ENCODE measurements around the gene CHST1.

GRCh38 chr11:45704133-45704532, 38.7 kb upstream of the CHST1 start:
- TF ChIP-seq POLR2AphosphoS5 (IDR thresholded peaks at IDR 0.05; ENCODE audit: low read length), result no peak
- no peak for TF ChIP-seq CTCF (IDR thresholded peaks at IDR 0.05 in 2 of 3, conservative IDR thresholded peaks at IDR 0.05 in 1 of 3; ENCODE audit: control insufficient read depth in 2 of 3, extremely low read depth in 1 of 3, insufficient read depth in 1 of 3, low read depth in 3 of 3, low read length in 3 of 3)
- no peak for TF ChIP-seq POLR2A (IDR thresholded peaks at IDR 0.05; ENCODE audit: low read depth, low read length)
- no peak for TF ChIP-seq MTA3 (IDR thresholded peaks at IDR 0.05; ENCODE audit: borderline replicate concordance, low read length)
- no peak for TF ChIP-seq ZNF384 (IDR thresholded peaks at IDR 0.05; ENCODE audit: borderline replicate concordance, low read depth, low read length)
- TF ChIP-seq ZBTB33 (IDR thresholded peaks at IDR 0.05), result no peak
- TF ChIP-seq CREM (IDR thresholded peaks at IDR 0.05; ENCODE audit: low read depth), result no peak
- no peak for TF ChIP-seq SPI1 (IDR thresholded peaks at IDR 0.05; ENCODE audit: borderline replicate concordance, insufficient read depth, low read depth, low read length)
- no peak for TF ChIP-seq EP300 (IDR thresholded peaks at IDR 0.05; ENCODE audit: borderline replicate concordance in 1 of 2, control insufficient read depth in 1 of 2, low read depth in 2 of 2, low read length in 2 of 2)
- TF ChIP-seq MXI1 (IDR thresholded peaks at IDR 0.05; ENCODE audit: low read depth, low read length), result no peak
- no peak for TF ChIP-seq RAD21 (IDR thresholded peaks at IDR 0.05; ENCODE audit: insufficient read depth, low read depth, low read length)
- no peak for TF ChIP-seq ZNF217 (IDR thresholded peaks at IDR 0.05)
- TF ChIP-seq SP1 (IDR thresholded peaks at IDR 0.05; ENCODE audit: low read depth, low read length), result no peak
- TF ChIP-seq REST (IDR thresholded peaks at IDR 0.05; ENCODE audit: low read depth, low read length), result no peak
